Measurements from ENCODE around the gene TBX3.
"Not testable (repeated sequence)": the region's sequence is repeated elsewhere in the genome, so short reads cannot be mapped to it uniquely, and the experiment has no call there.

The TBX3 gene

DNA sequence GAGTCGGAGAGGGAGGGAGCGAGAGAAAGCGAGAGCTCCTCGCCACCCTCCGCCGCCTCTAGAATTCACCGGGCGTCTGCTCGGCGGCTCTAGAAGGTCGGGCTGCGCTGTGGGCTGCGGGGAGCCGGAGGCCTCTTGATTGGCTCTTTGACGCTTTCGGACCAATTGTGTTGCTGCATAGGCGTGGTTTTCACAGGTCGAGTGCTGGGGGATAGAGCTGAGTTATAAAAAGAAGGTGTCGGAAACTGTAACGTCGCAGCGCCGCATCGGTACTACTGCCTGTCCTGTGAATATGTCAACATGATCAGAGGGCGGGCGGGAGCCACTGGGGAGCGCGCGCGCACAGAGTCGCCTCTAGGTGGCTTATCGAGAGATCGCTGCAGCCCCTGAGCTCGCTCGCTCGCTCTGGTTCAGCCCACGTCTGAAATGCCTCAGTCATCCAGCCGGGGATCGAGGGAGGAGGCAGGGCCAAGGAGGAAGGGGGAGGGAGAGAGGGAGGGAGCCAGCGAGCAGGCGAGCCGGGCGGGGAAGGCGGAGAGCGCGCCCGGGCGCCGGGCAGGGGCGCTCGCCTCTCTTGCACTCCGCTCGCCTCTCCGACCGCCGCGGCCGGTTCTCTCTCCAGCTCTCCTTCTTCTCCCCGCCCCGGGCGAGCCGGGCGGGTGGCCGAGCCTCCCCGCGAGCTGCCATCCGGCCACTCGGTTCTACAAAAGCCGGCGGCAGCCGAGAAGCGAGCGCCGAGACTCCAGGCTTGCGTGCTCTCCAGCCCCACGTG is at the start of gene TBX3:
TBX3 (minus strand) TSS at position 78 of the 772 bp plus-strand sequence. CDS start 975 bp downstream, outside the sequence.
- peak; percentile 77 for DNase-seq (ENCODE audit: low spot score)
- TF ChIP-seq, protein P1, sequence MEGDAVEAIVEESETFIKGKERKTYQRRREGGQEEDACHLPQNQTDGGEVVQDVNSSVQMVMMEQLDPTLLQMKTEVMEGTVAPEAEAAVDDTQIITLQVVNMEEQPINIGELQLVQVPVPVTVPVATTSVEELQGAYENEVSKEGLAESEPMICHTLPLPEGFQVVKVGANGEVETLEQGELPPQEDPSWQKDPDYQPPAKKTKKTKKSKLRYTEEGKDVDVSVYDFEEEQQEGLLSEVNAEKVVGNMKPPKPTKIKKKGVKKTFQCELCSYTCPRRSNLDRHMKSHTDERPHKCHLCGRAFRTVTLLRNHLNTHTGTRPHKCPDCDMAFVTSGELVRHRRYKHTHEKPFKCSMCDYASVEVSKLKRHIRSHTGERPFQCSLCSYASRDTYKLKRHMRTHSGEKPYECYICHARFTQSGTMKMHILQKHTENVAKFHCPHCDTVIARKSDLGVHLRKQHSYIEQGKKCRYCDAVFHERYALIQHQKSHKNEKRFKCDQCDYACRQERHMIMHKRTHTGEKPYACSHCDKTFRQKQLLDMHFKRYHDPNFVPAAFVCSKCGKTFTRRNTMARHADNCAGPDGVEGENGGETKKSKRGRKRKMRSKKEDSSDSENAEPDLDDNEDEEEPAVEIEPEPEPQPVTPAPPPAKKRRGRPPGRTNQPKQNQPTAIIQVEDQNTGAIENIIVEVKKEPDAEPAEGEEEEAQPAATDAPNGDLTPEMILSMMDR (IDR thresholded peaks at IDR 0.05; ENCODE audit: extremely low read depth, insufficient read depth, missing control alignments): no peak
- in situ Hi-C loops (cut with MboI; ENCODE audit: low pct_unique_long_range_greater_than_20kb, low sequenced_read_pairs, unreplicated experiment): loop anchor here (25.0 kb wide), 3 partner anchors 272 to 1222 kb away; partner anchors contain the start of genes LHX5 and TBX5

DNA sequence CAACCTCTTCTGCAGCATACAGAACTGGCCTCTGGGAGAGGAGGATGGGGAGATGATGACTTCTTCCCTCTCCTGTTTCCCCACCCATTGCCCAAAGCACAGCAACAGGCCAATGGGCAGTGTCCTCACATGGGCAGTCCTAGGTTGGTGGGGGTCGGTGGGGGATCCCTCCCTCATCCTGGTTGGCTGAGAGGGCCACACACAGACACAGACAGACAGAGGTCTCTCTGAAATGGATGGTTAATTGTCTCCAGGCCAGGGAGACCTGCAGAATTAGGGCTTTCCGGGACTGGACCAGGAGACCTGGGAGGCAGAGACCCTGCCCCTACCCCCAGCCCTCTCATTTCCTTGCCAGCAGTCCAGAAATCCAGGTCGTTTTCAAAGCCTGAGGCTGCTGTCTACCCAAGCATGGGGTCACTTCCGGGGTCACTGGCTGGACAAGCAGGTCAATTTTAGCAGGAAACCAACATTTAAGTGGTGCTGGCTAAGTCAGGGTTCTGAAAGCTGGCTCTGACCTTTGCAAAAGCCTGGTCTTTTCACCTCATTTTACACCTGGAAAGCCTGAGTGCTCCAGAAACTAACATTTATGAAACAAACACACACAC is 48.6 kb upstream of the TBX3 start:
- in situ Hi-C loops (cut with MboI; ENCODE audit: low pct_unique_long_range_greater_than_20kb, low sequenced_read_pairs, unreplicated experiment): no loop called here
- TF ChIP-seq, protein P1 (IDR thresholded peaks at IDR 0.05; ENCODE audit: extremely low read depth, insufficient read depth, missing control alignments): no peak
- DNase-seq (ENCODE audit: low spot score): no peak

DNA sequence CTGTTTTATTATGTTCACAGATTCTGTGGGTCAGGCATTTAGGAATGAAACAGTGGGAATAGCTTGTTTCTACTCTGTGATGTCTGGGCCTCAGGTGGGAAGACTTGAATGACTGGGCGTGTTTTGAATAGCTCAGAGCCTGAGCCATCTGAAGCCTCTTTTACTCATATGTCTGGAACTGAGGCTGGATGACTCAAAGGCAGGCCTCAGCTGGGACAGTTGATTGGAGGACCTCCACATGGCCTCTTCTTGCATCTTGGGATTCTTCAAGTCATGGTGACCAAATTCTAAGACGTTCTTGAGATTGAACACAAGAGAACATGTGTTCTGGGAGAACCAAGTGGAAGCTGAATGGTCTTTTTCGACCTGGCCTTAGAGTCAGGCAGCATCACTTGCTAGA is 45.8 kb upstream of the TBX3 start:
- in situ Hi-C loops (cut with MboI; ENCODE audit: low pct_unique_long_range_greater_than_20kb, low sequenced_read_pairs, unreplicated experiment): no loop called here
- no peak for DNase-seq (ENCODE audit: low spot score)
- TF ChIP-seq, protein P1 (IDR thresholded peaks at IDR 0.05; ENCODE audit: extremely low read depth, insufficient read depth, missing control alignments): no peak

DNA sequence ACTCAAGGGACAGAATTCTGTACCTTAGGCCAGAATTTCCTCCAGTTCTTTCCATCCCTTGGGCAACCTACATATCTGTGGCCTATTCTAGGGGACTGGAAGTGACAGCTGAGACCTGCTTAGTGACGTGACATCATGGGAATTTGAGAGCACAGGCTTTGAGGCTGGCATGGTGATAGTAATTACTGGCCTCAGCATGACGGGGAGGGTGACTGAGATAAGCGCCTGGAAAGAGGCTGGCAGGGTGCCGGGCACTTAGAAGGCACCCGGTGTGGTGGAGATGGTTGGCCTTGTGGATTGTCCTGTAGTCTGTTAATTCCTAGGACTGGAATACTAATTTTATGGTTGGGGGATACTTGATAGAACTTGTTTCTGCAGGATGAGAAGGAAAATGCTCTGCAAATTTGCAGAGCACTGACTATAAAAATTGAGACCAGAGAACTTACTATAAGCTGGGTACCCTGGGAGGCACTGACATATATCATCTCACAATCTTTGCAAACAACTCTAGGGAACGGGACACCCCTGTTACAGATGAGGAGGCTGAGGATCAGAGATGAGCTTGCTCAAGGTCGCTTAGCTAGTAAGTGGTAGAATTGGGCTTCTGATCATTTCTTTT is 42.2 kb upstream of the TBX3 start:
- no peak for DNase-seq (ENCODE audit: low spot score)
- TF ChIP-seq, protein P1 (IDR thresholded peaks at IDR 0.05; ENCODE audit: extremely low read depth, insufficient read depth, missing control alignments): no peak
- in situ Hi-C loops (cut with MboI; ENCODE audit: low pct_unique_long_range_greater_than_20kb, low sequenced_read_pairs, unreplicated experiment): no loop called here

DNA sequence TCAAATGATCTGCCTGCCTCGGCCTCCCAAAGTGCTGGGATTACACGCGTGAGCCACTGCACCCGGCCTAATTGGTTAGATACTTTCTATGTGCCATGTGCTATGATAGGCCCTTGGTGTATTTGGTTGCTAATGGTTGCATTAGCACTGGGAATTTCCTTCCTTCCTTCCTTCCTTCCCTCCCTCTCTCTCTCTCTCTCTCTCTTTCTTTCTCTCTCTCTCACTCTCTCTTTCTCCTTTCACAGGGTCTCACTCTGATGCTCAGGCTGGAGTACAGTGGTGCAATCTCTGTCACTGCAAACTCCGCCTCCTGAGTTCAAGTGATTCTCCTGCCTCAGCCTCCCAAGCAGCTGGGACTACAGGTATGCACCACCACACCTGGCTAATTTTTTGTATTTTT is 38.2 kb upstream of the TBX3 start:
- DNase-seq (ENCODE audit: low spot score); in situ Hi-C loops (cut with MboI; ENCODE audit: low pct_unique_long_range_greater_than_20kb, low sequenced_read_pairs, unreplicated experiment): not testable (repeated sequence)

DNA sequence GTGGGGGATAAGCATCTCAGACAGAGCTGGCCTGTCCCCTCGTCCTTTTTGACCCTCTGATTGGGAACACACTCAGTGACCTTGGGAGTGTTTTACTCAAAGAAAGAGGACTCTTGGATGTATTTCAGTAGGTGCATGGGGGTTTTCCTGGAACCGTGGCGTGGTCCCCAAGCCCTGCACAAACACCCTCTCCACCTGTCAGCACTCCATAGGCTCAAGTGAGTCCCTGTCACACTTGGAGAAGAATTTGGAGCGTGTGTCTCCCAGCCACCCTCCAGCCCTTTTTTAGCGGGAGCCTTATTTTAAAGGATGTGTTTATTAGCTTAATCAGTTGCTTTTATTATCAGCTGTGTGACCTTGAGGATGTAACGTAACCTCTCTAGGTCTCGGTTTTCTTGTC is 37.3 kb upstream of the TBX3 start:
- in situ Hi-C loops (cut with MboI; ENCODE audit: low pct_unique_long_range_greater_than_20kb, low sequenced_read_pairs, unreplicated experiment): no loop called here
- DNase-seq (ENCODE audit: low spot score): no peak
- TF ChIP-seq, protein P1 (IDR thresholded peaks at IDR 0.05; ENCODE audit: extremely low read depth, insufficient read depth, missing control alignments): no peak

All from GM13977 (cell line).